Measurements from ENCODE around the gene MET. TPM values are rescaled to one million over a fixed set of nuclear protein-coding genes. Genes with fewer than 3 reads are reported as not detected.
A peak's percentile ranks its signal among the peaks of the same experiment; 100 is the strongest.

MET gene
- total and polyA plus RNA-seq, 10 of the 15 experiments (the other 5 are each of a cell fraction or from before 2014, with no cell fraction given), result 0.01 to 0.21 TPM; not detected in 8

GRCh38 chr7:116679500-116679899, 7.5 kb downstream of the MET start:
- SMC1A ChIA-PET (ENCODE audit: uncharacterized antibody, unreplicated experiment), result interaction anchor here (0.7 kb wide), 1 partner anchor 14 kb away, joined by 3 read pairs; no protein-coding TSS in a partner anchor
- Histone ChIP-seq H3K4me2 (ENCODE audit: control insufficient read depth, insufficient read depth) (no peak overlapping the region), H3K9ac (ENCODE audit: control insufficient read depth, insufficient read depth, low read length) (no peak overlapping the region), H3K27me3 (replicated peaks in 1 of 2; ENCODE audit: control insufficient read depth in 2 of 2, insufficient read depth in 2 of 2, low read length in 1 of 2) (peaks cover 3 to 4% of the 10 kb centered on the region in 2 experiments), H4K20me1 (ENCODE audit: control insufficient read depth, insufficient read depth) (no peaks in the 10 kb centered on the region), H3K36me3 (ENCODE audit: control insufficient read depth in 2 of 2, insufficient read depth in 2 of 2, low read length in 1 of 2) (no peaks in the 10 kb centered on the region), H3K79me2 (ENCODE audit: control insufficient read depth, insufficient read depth, low read length) (no peaks in the 10 kb centered on the region), H3K4me3 (no peak overlapping the region), H2AFZ (ENCODE audit: control insufficient read depth, low read depth, low read length) (no peak overlapping the region), H3K9me3 (replicated peaks; ENCODE audit: control insufficient read depth, insufficient read depth, low read length) (no peaks in the 10 kb centered on the region), H3K27ac (ENCODE audit: control insufficient read depth, insufficient read depth) (no peak overlapping the region), H3K4me1 (ENCODE audit: control insufficient read depth, insufficient read depth, low read length) (no peaks in the 10 kb centered on the region)
- DNase-seq (ENCODE audit: low read depth, low spot score) (no peak), FAIRE-seq (no peak), ATAC-seq (peak; percentile 38; the same call in 2 of the 3 replicates)
- TF ChIP-seq ZNF622 (IDR thresholded peaks at IDR 0.05), result no peak
- TF ChIP-seq CHD2 (IDR thresholded peaks at IDR 0.05; ENCODE audit: borderline replicate concordance, low read depth, low read length), result no peak
- no peak for TF ChIP-seq ZNF24 (IDR thresholded peaks at IDR 0.05)
- TF ChIP-seq BRCA1 (IDR thresholded peaks at IDR 0.05; ENCODE audit: low read depth, low read length), result no peak
- no peak for TF ChIP-seq SMC3 (IDR thresholded peaks at IDR 0.05; ENCODE audit: borderline replicate concordance, low read length)
- TF ChIP-seq ZNF384 (IDR thresholded peaks at IDR 0.05; ENCODE audit: borderline replicate concordance, low read depth, low read length), result no peak
- no peak for TF ChIP-seq ZBTB11 (CRISPR knock-in tag; IDR thresholded peaks at IDR 0.05)
- no peak for TF ChIP-seq CBFB (IDR thresholded peaks at IDR 0.05; ENCODE audit: low read depth)
- TF ChIP-seq, protein P1, sequence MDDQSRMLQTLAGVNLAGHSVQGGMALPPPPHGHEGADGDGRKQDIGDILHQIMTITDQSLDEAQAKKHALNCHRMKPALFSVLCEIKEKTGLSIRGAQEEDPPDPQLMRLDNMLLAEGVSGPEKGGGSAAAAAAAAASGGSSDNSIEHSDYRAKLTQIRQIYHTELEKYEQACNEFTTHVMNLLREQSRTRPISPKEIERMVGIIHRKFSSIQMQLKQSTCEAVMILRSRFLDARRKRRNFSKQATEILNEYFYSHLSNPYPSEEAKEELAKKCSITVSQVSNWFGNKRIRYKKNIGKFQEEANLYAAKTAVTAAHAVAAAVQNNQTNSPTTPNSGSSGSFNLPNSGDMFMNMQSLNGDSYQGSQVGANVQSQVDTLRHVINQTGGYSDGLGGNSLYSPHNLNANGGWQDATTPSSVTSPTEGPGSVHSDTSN (IDR thresholded peaks at IDR 0.05; ENCODE audit: insufficient replicate concordance, low read depth, low read length), result no peak
- TF ChIP-seq ATF3 (IDR thresholded peaks at IDR 0.05; ENCODE audit: borderline replicate concordance, extremely low read depth, low read depth, low read length), result no peak
- no peak; the same call in 1 of the 2 replicates for TF ChIP-seq JUNB (IDR thresholded peaks at IDR 0.05)
- TF ChIP-seq KDM1A (IDR thresholded peaks at IDR 0.05; ENCODE audit: borderline replicate concordance), result no peak
- no peak for TF ChIP-seq SMARCA5 (IDR thresholded peaks at IDR 0.05)
- RAD21 ChIA-PET (ENCODE audit: unreplicated experiment), result no interaction called here
- 1% methylated on average over 4 of the region's 4 CpGs for WGBS (ENCODE audit: insufficient coverage, insufficient replicate concordance, low lambda C conversion rate, missing lambda C conversion rate)
- CTCF ChIA-PET, result interaction anchor here (0.6 to 1.7 kb wide), 2 partner anchors 10 to 1268 kb away, joined by 3 to 5 read pairs; no protein-coding TSS in a partner anchor
- no TSS peak for BruUV-seq (replicated peaks)
- in situ Hi-C loops (cut with MboI) (no loop called here), intact Hi-C loops (cut with micrococcal nuclease; ENCODE audit: unreplicated experiment) (no loop called here)
- POLR2A ChIA-PET, result interaction anchor here (0.5 kb wide), 1 partner anchor 183 kb away, joined by 4 read pairs; no protein-coding TSS in a partner anchor
